Measurements from ENCODE around the gene MPPED1.

DNA sequence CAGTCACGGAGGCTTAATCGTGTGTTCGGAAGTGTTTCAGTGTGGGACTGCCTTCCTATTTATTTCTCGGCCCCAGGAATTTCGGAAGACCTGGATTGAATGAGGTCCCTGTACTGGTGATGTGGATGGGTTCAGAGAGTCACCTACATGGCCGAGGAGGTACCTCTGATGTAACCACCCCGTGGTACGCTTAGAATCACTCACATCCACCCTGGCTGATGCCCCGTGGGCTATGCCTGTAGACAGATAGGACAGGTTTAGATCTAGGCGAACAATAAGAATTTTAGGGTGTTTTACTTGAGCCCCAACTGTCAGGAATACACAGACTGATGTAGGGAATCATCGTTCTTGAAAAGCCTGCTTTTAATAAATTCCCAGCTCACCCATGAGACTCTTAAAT is 2.0 kb downstream of the MPPED1 start:
- TF ChIP-seq, protein P1, sequence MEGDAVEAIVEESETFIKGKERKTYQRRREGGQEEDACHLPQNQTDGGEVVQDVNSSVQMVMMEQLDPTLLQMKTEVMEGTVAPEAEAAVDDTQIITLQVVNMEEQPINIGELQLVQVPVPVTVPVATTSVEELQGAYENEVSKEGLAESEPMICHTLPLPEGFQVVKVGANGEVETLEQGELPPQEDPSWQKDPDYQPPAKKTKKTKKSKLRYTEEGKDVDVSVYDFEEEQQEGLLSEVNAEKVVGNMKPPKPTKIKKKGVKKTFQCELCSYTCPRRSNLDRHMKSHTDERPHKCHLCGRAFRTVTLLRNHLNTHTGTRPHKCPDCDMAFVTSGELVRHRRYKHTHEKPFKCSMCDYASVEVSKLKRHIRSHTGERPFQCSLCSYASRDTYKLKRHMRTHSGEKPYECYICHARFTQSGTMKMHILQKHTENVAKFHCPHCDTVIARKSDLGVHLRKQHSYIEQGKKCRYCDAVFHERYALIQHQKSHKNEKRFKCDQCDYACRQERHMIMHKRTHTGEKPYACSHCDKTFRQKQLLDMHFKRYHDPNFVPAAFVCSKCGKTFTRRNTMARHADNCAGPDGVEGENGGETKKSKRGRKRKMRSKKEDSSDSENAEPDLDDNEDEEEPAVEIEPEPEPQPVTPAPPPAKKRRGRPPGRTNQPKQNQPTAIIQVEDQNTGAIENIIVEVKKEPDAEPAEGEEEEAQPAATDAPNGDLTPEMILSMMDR (IDR thresholded peaks at IDR 0.05) = no peak
- TF ChIP-seq NRF1 (IDR thresholded peaks at IDR 0.05; ENCODE audit: low read depth, low read length) = no peak
- TF ChIP-seq RAD21 (IDR thresholded peaks at IDR 0.05; ENCODE audit: low read length) = no peak
- no peak for TF ChIP-seq EZH2phosphoT487 (IDR thresholded peaks at IDR 0.05; ENCODE audit: borderline replicate concordance, low read depth)
- TF ChIP-seq POLR2AphosphoS5 (IDR thresholded peaks at IDR 0.05; ENCODE audit: low read depth, low read length) = no peak
